Activated CD8-positive, alpha-beta memory T cell treated with anti-CD3 and anti-CD28 coated beads, Interleukin-2, amount 50 U/mL, for 24 hours (primary cell): ENCODE results near the gene KCNQ1.

ENCODE experiments used
- DNase-seq: peaks from one replicate; pipeline ENCODE4 v3.0.0-alpha.2; 2020; ENCODE audit errors: extremely low read depth

Gene KCNQ1

GRCh38 chr11:2699531-2700414, 255.0 kb downstream of the KCNQ1 start, which contains the start of gene KCNQ1OT1:
TSS of gene KCNQ1OT1 (minus strand) at chr11:2699994.
- DNase-seq = peak; percentile 64

- no peak for DNase-seq
These were observed 255.8 kb downstream of the KCNQ1 start for GRCh38 chr11:2700415-2701211.

GRCh38 chr11:2701230-2701629, 256.4 kb downstream of the KCNQ1 start:
- DNase-seq = no peak

GRCh38 chr11:2701898-2702434, 257.2 kb downstream of the KCNQ1 start:
- no peak for DNase-seq

GRCh38 chr11:2702771-2703362, 258.1 kb downstream of the KCNQ1 start:
- no peak for DNase-seq

- DNase-seq = no peak
These were observed 258.7 kb downstream of the KCNQ1 start for GRCh38 chr11:2703363-2704141.

GRCh38 chr11:2704356-2704755, 259.5 kb downstream of the KCNQ1 start:
- DNase-seq = no peak

GRCh38 chr11:2704896-2705606, 260.2 kb downstream of the KCNQ1 start:
- DNase-seq = no peak

GRCh38 chr11:2706321-2706720, 261.5 kb downstream of the KCNQ1 start:
- no peak for DNase-seq

GRCh38 chr11:2707736-2708135, 262.9 kb downstream of the KCNQ1 start:
- DNase-seq = no peak

GRCh38 chr11:2708151-2708581, 263.4 kb downstream of the KCNQ1 start:
- DNase-seq = no peak

GRCh38 chr11:2708757-2709281, 264.0 kb downstream of the KCNQ1 start:
- no peak for DNase-seq

- DNase-seq = no peak
These were observed 264.6 kb downstream of the KCNQ1 start for GRCh38 chr11:2709429-2709828.

GRCh38 chr11:2711161-2711560, 266.4 kb downstream of the KCNQ1 start:
- no peak for DNase-seq

GRCh38 chr11:2713094-2713493, 268.3 kb downstream of the KCNQ1 start:
- no peak for DNase-seq

GRCh38 chr11:2713661-2714462, 269.1 kb downstream of the KCNQ1 start:
- no peak for DNase-seq

GRCh38 chr11:2714463-2714800, 269.6 kb downstream of the KCNQ1 start:
- no peak for DNase-seq

GRCh38 chr11:2714871-2715270, 270.1 kb downstream of the KCNQ1 start:
- DNase-seq = no peak

GRCh38 chr11:2715716-2716350, 271.0 kb downstream of the KCNQ1 start:
- DNase-seq = no peak
